Calu3 (cell line): ENCODE data around the gene IL17RD. TPM values are rescaled to one million over a fixed set of nuclear protein-coding genes. Genes with fewer than 3 reads are reported as not detected.
"Not testable (repeated sequence)": the region's sequence is repeated elsewhere in the genome, so short reads cannot be mapped to it uniquely, and the experiment has no call there.

ENCODE experiments used
- BruUV-seq: library from RNA; stranded (reverse); fragments of 400-500 nt; replicated peaks from 2 replicates; lab custom pipeline; 2021; lab: Mats Ljungman, UMichigan
- CTCF ChIA-PET: fragments of 300-600 bp; sonication (Branson Sonifier 250); formaldehyde crosslinking; loops from one replicate; lab custom pipeline; 2022; ENCODE audit warnings: antibody characterized with exemption; lab: Charles Lee
- DNase-seq: peaks from one replicate; pipeline ENCODE4 v3.0.0; 2022
- H3K27ac Mint-ChIP-seq: one replicate; pipeline ENCODE4 v1.8.0; 2022; ENCODE audit warnings: mixed read lengths; ENCODE audit not compliant: unreplicated experiment
- H3K27me3 Mint-ChIP-seq: one replicate; pipeline ENCODE4 v1.8.0; 2022; ENCODE audit warnings: mixed read lengths; ENCODE audit not compliant: unreplicated experiment
- H3K36me3 Mint-ChIP-seq: one replicate; pipeline ENCODE4 v1.8.0; 2022; ENCODE audit warnings: mild to moderate bottlenecking, moderate library complexity, mixed read lengths; ENCODE audit not compliant: insufficient read depth, unreplicated experiment
- H3K4me1 Mint-ChIP-seq: one replicate; pipeline ENCODE4 v1.8.0; 2022; ENCODE audit warnings: mild to moderate bottlenecking, low read depth, mixed read lengths; ENCODE audit not compliant: unreplicated experiment
- H3K4me3 Mint-ChIP-seq: one replicate; pipeline ENCODE4 v1.8.0; 2022; ENCODE audit warnings: mild to moderate bottlenecking, low read depth, moderate library complexity, mixed read lengths; ENCODE audit not compliant: unreplicated experiment
- H3K9me3 Mint-ChIP-seq: one replicate; pipeline ENCODE4 v1.8.0; 2022; ENCODE audit warnings: low read depth, mixed read lengths; ENCODE audit not compliant: unreplicated experiment
- intact Hi-C: fragments of 100-400 bp; cut with micrococcal nuclease; formaldehyde crosslinking; loops from one replicate; pipeline ENCODE4 v1.10.0; 2022; ENCODE audit not compliant: unreplicated experiment
- total RNA-seq: library from RNA; stranded (reverse); gene quantifications from 2 replicates; pipeline ENCODE4 v1.2.3, GENCODE V29; 2022
- TF ChIP-seq, protein P1 (sequence below): fragments of 200-600 bp; IDR thresholded peaks from one replicate; pipeline ENCODE4 v1.8.0; 2022; ENCODE audit warnings: antibody characterized with exemption; ENCODE audit not compliant: unreplicated experiment

The IL17RD gene
- total RNA-seq, 1 experiment from 2014 or later: 2.2 TPM

DNA sequence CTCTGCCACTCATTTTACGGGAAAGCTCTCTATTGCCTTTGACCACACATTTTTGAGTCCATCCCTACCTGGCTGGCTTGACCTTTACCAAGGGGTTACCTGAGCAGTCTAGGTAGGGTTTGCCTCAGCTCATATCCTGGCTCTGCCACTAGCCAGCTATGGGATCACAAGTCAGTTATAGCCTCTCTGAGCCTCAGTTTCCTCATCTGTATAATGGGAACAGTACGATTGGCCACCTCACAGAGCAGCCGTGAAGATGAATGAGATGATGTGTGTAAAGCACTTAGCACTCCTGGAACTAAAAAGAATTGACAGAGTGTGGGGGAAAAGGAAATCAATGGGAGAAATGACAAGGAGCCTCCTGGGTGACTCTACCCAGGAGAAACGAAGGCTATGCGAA is 76.7 kb downstream of the IL17RD start:
- Mint-ChIP-seq H3K4me1 (peaks cover 7% of the 10 kb centered on the region), H3K36me3 (no peaks in the 10 kb centered on the region), H3K9me3 (no peaks in the 10 kb centered on the region), H3K27me3 (no peaks in the 10 kb centered on the region), H3K27ac (no peak overlapping the region), H3K4me3 (no peak overlapping the region)
- intact Hi-C loops: no loop called here
- TF ChIP-seq, protein P1, sequence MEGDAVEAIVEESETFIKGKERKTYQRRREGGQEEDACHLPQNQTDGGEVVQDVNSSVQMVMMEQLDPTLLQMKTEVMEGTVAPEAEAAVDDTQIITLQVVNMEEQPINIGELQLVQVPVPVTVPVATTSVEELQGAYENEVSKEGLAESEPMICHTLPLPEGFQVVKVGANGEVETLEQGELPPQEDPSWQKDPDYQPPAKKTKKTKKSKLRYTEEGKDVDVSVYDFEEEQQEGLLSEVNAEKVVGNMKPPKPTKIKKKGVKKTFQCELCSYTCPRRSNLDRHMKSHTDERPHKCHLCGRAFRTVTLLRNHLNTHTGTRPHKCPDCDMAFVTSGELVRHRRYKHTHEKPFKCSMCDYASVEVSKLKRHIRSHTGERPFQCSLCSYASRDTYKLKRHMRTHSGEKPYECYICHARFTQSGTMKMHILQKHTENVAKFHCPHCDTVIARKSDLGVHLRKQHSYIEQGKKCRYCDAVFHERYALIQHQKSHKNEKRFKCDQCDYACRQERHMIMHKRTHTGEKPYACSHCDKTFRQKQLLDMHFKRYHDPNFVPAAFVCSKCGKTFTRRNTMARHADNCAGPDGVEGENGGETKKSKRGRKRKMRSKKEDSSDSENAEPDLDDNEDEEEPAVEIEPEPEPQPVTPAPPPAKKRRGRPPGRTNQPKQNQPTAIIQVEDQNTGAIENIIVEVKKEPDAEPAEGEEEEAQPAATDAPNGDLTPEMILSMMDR: no peak
- no TSS peak for BruUV-seq
- DNase-seq: no peak
- CTCF ChIA-PET: interaction anchor here (0.8 kb wide), 1 partner anchor 10 kb away, joined by 3 read pairs; no protein-coding TSS in a partner anchor

DNA sequence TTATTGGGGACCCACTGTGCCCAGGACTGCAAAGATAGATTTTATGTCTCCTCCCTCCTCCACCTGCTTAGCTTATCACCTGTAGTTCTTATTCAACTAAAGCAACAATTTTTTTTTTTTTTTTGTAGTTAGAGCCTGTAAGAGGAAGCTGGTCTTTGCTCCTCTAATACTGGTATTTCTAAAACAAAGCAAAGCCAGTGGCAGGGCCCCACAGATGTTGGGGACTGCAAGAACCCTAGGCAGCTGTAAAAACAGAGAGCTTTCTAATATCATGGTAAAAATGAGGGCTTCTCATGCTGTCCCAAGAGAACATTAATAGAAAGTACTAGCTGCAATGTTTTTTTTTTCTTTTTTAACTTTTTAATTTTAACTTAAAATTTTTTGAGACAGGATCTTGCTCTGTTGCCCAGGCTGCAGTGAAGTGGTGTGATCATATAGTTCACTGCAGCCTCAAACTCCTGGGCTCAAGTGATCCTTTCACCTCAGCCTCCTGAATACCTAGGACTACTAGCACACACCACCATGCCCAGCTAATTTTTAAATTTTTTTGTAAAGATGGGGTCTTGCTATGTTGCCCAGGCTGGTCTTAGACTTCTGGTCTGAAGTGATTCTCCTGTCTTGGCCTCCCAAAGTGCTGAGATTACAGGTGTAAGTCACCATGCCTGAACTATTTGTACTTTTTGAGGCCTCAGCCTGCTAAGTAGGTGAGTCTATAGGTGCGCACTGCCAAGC is 77.6 kb downstream of the IL17RD start:
- CTCF ChIA-PET: interaction anchor here (0.8 kb wide), 1 partner anchor 9 kb away, joined by 3 read pairs; no protein-coding TSS in a partner anchor
- TF ChIP-seq, protein P1: no peak
- H3K27ac Mint-ChIP-seq: no peak overlapping the region
- DNase-seq: no peak
- peaks cover 7% of the 10 kb centered on the region for H3K4me1 Mint-ChIP-seq
- no peaks in the 10 kb centered on the region for H3K9me3 Mint-ChIP-seq
- no TSS peak for BruUV-seq
- intact Hi-C loops: no loop called here
- H3K4me3 Mint-ChIP-seq: no peak overlapping the region
- no peaks in the 10 kb centered on the region for H3K27me3 Mint-ChIP-seq
- H3K36me3 Mint-ChIP-seq: no peaks in the 10 kb centered on the region

DNA sequence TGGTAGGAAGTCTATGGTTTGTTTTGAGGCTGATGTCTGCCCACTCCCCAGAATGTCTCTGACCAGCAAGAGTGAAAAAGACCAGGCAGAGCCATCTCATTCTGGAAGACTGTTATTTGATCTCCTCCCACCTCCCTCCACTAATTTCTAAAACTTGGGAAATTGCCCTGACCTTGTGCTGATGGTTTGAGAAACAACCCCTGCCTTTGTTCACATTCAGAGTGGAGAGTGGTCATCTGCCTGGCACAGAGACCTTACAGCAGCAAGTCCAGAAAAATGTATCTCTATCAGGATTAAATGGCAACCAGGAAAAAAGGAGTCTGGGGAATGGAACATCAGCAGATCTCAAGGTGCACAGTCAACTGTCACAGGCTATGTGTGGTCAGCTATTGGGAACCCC is 79.0 kb downstream of the IL17RD start:
- Mint-ChIP-seq H3K27ac (no peak overlapping the region), H3K27me3 (no peaks in the 10 kb centered on the region)
- BruUV-seq: no TSS peak

DNA sequence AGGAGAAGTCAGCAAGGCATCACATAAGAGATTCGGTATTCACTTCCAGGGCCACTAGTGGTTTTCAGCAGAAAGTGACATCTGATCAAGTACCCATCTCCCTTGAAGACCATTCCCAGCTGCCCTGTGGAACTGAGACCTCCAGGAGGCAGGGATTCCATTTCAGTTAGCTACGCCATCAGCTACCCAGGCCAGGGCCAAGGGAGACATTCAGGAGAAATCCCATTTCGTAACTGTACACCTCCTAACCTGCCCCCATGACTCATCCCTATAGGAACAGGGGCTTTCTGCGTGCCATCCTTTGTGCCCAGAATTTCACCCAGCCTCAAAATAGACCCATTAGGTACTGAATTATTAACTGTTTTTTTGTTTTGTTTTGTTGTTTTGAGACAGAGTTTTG is 79.9 kb downstream of the IL17RD start:
- TF ChIP-seq, protein P1: no peak
- peaks cover 7% of the 10 kb centered on the region for H3K4me1 Mint-ChIP-seq
- H3K9me3 Mint-ChIP-seq: no peaks in the 10 kb centered on the region
- H3K27ac Mint-ChIP-seq: no peak overlapping the region
- intact Hi-C loops: no loop called here
- H3K36me3 Mint-ChIP-seq: no peaks in the 10 kb centered on the region
- H3K27me3 Mint-ChIP-seq: no peaks in the 10 kb centered on the region
- no peak for DNase-seq
- no TSS peak for BruUV-seq
- no peak overlapping the region for H3K4me3 Mint-ChIP-seq
- CTCF ChIA-PET: no interaction called here

More for the DNA sequence above, 79.0 kb downstream of the IL17RD start:
- TF ChIP-seq, protein P1: no peak
- no peak for DNase-seq
- H3K36me3 Mint-ChIP-seq: no peaks in the 10 kb centered on the region
- peaks cover 7% of the 10 kb centered on the region for H3K4me1 Mint-ChIP-seq
- CTCF ChIA-PET: no interaction called here
- intact Hi-C loops: no loop called here
- no peak overlapping the region for H3K4me3 Mint-ChIP-seq
- H3K9me3 Mint-ChIP-seq: no peaks in the 10 kb centered on the region

DNA sequence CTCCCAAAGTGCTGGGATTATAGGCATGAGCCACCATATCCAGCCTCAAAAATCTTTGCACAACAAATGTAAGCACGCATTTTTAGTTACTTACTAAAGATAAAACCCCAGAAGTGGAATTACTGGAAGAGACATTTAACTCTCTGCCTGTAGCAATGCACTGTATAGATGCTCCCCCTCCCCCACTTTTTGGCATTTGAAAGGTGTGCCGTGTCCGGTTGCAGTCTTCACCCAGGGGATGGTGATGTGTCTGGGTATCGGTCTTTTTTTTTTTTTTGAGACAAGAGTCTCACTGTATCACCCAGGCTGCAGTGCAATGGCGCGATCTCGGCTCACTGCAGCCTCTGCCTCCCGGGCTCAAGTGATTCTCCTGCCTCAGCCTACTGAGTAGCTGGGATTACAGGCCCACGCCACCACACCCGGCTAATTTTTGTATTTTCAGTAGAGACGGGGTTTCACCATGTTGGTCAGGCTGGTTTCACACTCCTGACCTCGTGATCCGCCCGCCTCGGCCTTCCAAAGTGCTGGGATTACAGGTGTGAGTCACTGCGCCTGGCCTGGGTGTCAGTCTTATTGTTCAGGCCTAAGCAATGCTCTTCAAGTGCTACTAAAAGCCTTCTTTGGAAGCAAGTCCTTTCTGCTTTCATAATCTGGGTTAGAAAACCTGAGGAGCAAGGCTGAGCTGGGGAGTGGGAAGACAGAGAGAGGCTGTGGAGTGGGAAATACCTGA is 81.7 kb downstream of the IL17RD start:
- intact Hi-C loops, BruUV-seq, H3K9me3 Mint-ChIP-seq, H3K27ac Mint-ChIP-seq, DNase-seq, H3K4me3 Mint-ChIP-seq, H3K4me1 Mint-ChIP-seq, H3K27me3 Mint-ChIP-seq: not testable (repeated sequence)
- peaks cover 12% of the 10 kb centered on the region for H3K36me3 Mint-ChIP-seq
- CTCF ChIA-PET: interaction anchor here (0.6 kb wide), 1 partner anchor 77 kb away, joined by 8 read pairs; no protein-coding TSS in a partner anchor
